SKM-1 (cell line): Measurements from ENCODE around the gene RIF1.

Experiments used
- DNase-seq: peaks from one replicate; lab custom pipeline; 2025; ENCODE audit not compliant: unreplicated experiment; lab: John Stamatoyannopoulos, UW

The RIF1 gene

GRCh38 chr2:151498178-151498577 is 88.5 kb downstream of the RIF1 start:
- no peak for DNase-seq

GRCh38 chr2:151506170-151506569 is 96.5 kb downstream of the RIF1 start:
- no peak for DNase-seq

GRCh38 chr2:151508519-151508918 is 98.8 kb downstream of the RIF1 start:
- no peak for DNase-seq

DNA sequence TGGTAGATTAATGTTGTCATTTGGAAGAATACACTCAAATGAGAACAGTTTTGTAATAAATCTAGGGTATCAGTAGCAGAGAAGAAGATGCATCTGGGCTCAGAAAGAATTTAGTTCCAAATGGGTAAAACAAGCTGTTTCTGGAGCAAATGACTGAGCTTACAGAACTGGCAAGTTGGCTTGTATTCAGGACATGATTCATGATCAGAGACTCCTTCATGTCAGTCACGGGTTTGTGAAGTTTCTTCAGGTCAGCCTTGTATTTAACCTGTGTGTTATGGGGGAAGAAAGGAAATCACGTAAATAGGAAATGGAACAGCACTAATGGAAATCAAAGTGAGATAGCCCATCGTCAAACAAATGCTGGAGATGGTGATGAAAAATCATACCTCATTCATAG is 109.1 kb downstream of the RIF1 start:
- DNase-seq: no peak

GRCh38 chr2:151520976-151521375 is 111.3 kb downstream of the RIF1 start:
- DNase-seq: no peak

DNA sequence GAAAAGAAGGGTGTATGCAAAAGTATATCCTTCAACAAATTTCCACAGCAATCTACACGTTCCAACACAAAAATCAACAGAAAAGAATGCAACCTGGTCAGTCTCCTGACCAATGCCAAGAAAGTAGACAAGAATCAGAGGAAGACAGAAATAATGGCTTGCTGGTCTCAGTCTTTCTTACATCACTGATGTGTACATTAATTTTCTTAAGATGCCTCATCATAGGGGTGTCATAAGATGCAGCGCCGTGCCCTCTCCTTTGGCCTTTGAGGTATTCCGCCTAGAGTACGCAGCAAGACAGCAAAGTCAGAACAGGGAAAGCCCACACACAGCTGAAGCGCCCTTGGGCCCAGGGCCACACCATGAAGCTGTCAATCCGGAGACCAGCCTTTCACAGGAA is 112.9 kb downstream of the RIF1 start:
- no peak for DNase-seq

DNA sequence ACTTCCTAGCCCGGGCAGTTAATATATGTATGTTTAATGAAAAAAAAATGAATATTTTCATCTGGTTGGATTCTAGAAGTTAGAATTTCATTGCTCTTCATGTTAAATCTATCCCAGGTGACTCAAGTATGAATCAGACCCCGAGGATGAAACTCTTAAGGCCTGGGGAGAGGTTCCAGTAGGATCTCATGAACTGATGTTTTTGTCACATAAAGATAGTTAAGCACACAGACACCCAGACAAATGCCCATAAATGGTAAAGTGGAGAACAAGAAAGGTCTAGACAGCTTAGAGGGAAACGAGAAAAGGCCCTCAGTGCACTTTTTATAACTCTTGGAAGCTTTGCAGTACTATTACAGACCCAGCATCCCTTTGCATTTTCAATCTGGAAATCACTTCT is 114.1 kb downstream of the RIF1 start:
- DNase-seq: no peak

GRCh38 chr2:151525821-151526373 is 116.2 kb downstream of the RIF1 start:
- DNase-seq: no peak

DNA sequence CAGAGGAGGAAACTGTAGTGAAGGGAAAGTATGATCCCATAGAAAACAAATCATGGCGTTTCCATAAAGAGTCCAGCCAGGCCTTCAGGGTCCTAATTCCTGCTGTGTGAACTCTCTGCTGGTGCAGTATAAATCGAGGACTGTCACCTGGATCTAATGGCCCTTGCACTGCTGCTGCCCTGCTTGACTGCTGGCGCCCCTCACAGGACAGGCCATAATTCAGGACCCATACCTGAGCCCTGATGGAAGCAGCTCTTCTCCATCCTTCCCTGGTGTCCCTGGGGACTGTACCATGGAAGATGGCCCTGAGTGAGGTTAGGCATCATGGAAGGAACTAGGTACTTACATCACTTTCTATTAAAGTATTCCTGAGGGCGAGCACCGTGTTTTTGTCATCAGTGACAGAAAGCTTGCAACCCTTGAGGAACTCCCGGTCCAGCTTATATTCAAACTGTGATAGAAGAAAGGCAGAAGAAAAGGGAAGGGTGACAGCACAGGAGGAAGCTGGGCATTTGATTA is 116.9 kb downstream of the RIF1 start:
- DNase-seq: no peak
